ENCODE results near the gene TTF2.
"Not testable (repeated sequence)": the region's sequence is repeated elsewhere in the genome, so short reads cannot be mapped to it uniquely, and the experiment has no call there.

TTF2 gene

DNA sequence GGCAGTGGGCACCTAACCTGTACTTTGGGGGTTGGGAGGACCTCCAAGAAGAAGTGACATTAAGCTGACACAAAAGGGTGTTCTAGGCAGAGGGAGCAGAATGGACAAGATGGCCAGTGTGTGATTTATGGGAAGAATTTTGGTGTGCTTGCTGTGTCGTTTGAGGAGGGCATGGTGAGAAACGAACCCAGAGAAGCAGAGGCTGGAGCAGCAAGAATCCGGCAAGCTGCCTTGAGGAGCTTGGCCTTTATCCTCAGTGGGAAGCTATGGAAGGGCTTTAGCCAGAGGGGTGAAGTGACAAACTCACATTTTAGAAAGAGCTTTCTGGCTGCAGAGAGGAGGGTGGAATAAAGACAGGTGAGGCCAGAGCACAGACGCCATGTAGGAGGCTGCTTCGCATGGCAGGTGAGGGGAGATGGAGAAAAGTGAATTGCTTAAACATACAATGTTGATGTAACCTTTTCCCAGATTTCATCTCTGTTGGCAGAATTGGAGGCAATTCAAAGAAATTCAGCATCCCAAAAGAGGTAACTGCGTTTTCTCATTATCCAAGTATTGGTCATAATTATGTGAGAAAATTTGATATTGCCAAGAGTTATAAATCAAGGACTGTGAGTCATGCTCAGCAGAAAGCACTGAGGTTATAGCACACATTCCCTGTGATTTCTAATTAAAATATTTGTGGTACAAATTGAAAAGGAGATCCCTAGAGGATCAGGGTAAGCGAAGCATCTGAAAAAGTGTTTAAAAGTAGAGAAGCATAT is 34.9 kb downstream of the TTF2 start:
- DNase-seq, result no peak

DNA sequence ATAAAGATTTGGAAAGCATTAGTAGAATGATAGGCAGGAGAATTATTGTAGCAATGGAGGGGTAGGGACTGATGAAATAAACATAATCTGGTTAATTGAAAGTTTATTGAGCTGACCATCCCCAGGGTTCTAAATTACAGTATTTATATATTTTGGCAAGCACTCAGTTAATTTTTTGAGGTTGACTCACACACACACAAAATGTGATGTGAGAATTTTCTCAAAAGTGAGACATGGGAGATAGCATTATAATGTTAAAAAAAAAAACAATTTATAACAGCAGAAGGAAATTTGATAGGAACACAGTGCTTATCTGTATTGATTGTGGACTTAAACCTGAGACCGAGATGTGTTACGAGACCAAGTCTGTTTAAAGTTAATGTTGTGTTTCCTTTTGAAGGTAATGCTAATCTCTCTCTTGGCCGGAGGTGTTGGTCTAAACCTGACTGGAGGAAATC is 36.9 kb downstream of the TTF2 start:
- DNase-seq, result no peak

DNA sequence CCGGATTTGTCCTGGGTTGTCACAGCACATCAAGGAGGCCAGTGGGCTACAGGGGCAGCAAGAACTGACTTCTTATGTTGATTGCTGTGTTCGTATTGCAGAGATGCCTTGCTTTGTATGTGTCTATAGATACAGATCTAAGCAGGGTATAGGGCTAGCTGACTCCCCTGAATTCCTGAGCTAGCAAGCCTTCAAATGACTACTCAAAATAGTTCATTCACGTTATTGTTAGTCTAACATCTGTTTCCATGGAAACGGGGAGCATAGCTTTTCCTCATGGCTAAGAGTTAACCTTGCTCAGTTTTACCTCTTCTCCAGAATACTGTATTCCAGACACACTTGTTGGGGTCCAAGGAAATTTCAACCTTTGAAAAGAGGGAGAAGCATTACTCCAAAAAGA is 37.3 kb downstream of the TTF2 start:
- DNase-seq, result no peak

DNA sequence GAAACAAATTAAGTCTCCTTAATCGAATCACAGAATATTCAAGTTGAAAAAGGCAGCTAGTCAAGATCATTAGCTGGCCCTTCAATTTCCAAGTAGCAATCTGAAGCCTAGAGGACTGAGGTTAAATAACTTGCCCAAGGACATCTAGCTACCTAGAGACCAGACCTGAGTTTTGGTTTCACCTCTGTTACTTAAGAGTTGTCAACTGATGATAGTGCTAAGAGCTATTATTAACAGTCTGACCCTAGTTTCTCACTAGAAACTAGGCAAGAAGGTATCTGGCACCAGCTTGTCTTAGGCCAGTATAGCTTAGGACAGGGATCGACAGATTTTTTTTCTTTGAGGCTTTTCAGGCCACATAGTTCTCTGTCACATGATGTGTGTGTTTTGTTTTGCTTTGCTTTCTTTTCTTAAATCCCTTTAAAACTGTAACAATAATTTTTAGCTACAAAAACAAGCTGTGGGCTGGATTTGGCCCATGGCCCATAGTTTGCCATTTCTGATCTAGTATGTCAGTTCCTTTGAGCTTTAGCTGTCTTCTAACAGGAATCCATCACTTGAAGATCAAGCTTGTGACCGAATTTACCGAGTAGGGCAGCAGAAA is 38.3 kb downstream of the TTF2 start:
- no peak for DNase-seq

DNA sequence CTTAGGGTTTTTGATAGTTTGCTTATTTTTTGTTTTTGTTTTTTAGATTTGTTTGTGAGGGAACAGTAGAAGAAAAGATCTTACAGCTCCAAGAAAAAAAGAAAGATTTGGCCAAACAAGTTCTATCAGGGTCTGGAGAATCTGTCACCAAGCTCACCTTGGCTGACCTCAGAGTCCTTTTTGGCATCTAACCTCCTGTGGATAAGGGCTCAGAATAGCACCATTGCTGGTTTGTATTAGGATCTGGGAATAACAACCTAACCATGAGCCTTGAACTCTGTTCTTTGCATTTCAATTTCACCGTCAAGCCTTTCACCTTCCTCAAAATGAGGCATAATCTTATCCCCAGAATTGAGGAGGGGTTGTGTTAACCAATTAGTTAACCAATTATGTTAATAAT is 41.2 kb downstream of the TTF2 start:
- DNase-seq, result no peak

DNA sequence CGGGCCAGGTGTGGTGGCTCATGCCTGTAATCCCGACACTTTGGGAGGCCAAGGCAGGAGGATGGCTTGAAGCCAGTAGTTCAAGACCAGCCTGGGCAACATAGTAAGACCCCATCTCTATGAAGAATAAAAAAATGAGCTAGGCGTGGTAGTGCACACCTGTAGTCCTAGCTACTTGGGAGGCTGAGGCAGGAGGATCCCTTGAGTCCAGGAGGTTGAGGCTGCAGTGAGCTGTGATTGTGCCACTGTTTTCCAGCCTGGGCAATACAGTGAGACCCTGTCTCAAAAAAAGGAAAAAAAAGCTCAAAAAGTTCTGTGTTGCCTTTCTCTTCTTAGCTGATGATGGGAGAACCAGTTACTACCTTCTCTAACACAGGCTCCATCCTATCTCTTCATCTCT is 41.7 kb downstream of the TTF2 start:
- DNase-seq, result not testable (repeated sequence)

DNA sequence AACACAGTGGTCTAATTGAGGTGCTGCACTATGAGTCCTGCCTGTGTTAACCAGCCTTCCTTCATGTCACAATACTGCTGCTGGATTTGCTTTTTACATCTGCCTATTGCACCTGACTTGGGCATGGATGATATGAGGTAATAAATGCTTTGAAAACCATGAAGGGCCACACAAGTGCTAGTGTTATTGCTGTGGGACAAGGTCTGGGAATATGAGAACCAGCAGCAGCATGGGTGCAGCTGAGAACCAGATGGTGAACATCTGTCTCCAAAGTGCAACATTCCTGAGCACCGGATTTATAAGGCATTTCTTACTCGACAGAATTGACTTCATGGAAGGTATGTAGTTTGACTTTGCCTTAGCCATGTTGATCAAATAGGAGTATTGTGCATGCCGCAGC is 44.9 kb downstream of the TTF2 start:
- no peak for DNase-seq

DNA sequence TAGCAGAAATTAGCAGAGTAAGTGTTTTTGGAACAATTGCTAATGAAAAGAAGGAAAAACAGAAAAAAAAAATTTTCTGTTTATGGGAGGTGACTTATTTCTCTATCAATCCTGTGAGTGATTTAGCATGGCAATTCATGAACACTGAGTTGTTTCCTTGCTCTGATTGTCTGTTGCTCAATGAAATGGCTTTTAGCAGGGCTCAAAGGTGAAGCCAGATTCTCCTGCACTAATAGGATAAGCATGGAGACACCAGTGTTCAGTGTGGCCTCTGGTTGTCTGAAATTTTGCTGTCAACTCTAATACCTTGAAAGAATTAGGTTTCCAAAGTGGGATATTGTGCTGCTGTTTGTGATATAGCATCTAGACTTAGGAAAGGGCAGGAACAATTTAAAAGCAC is 45.6 kb downstream of the TTF2 start:
- DNase-seq, result no peak

DNA sequence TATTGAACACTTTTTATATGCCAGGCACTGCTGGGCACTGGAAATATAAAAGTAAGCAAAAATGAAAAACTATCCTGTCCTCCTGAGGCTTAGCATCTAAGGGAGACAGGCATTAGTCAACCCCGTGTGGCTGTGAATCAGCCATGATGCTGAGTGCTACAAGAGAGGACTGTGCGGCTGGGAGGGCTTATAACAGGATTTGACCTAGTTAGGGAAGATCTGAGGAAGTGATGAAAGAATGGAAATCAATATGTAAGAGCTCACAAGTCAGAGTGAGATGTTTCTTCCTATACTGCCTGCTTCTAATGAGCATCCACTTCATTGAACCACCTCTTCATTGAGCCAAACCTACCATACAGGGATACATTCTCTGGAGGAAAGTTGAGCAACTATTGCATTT is 46.4 kb downstream of the TTF2 start:
- no peak for DNase-seq

DNA sequence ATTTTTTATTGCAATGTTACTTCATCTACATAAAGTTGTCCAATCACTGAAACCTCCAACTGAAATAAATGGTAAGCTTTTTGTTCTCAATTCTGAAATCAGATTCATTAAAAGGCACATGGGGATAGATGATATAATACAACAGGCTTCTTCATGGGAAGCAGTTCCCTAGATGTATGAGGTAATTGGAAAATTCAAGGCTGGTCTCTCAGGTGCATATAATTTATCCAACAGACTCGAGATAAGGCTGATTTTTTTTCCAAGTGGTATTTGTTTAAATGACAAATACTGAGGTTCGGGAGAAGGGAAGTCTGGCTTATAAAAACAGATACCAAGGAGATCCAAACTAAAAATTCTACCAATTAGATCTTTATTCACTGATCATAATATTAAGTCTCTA is 47.2 kb downstream of the TTF2 start:
- no peak for DNase-seq

DNA sequence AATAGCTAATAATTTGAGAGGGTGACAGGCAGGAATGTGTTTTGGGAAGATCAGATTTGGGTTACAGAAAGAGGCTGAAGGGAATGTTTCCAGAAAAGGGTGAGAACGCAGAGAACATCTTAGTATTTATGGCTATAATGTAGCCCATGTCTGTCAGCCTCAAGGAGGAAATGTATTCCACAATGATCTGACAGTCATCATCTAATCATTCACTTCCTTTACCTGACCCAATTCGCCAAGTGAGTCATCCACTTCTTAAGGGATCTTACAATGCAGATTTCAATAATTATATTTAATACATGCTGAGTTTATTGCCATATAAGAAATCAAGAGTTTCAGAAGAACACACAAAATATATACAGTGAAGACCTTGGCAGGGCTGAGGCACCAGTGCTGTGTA is 50.6 kb downstream of the TTF2 start:
- no peak for DNase-seq

DNA sequence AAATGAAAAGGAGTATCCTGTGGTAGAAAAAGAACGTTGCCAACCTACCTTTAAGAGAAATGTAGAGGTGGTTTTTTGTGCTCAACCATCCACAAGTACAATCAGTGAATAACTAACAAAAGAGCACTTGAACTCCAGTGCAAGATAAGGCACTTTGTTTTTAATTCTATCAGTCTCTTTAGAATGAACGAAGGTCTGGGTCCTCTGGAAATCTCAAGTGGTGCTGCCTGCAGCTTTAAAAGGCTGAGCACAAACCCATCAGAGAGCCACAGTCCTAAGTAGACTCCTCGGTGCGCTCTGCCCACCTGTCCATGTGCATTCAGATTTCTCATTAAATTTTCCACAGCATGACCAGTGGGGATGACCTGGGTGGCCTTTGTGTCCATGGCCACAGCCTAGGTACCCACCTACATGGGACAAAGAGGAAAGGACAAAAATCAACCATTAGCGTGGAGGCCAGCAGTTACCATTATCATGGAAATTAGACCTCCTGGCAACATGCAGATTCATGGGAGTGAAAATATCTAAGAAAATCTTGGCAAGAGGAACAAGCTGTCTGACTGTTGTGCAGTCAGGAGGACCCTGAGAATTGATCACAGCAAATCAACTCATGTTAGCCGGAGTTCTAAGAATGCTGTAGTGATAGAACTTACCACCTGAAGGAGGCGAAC is 52.1 kb downstream of the TTF2 start:
- no peak for DNase-seq

DNA sequence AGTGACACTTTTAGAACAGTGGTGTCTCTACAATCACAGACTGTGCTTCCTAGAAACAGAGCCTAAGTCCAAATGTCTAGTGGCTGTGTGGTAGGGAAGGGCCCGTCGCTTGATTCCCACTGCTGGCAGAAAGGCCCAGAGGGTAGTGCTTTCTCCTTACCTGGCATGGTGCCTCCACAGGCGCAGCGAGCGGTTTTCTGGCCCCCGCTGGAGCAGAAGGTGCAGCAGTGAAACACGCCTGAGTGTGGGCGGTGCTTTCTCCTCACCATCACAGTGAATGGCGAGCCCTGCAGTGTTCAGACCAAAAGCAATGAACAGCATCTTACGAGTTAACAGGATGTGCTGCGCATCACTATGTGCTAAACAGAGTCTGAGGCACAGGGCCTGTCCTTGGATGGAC is 53.1 kb downstream of the TTF2 start:
- no peak for DNase-seq

DNA sequence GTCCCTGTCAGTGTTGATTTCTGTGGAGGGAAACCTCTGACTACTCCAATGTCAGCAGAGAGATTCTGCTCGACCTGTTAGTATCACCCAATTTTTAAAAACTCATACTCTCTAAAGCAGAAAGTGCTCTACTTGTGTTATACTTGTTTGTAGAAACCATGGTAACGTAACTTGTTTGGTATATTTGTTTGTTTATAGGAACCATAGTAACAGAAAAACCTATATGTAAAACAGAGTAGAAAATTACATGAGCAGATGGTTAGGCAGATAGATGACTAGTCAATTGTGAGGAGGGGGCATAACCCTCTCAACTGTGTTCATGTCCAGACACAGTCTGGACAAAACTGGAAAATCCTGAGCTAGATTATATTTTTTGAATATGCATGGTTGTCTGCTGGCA is 54.8 kb downstream of the TTF2 start:
- DNase-seq, result no peak

DNA sequence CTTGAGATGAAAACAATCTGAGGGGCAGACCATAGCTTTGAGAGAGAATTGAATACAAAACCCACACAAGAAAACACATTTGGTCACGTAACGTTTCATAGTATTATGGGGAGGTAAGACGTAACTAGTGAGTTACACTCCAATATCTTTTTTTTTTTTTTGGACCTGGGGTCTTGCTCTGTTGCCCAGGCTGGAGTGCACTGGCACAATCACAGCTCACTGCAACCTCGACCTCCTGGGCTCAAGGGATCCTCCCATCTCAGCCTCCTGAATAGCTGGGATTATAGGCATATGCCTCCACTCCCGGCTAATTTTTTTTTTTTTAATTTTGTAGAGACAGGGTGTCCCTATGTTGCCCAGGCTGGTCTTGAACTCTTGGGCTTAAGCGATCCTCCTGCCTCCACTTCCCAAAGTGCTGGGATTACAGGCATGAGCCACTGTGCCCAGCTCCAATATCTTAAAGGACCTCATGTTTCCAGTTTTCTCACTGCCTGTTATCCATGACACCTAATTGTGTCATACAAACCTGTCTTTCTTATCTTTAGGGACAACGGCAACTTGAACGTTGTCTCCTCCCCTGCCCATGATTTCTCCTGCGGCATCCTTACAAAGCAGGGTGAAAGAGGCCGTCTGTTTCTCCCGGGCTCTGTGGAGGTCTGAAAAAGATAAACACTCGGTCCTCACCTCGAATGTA is 56.1 kb downstream of the TTF2 start:
- no peak for DNase-seq

DNA sequence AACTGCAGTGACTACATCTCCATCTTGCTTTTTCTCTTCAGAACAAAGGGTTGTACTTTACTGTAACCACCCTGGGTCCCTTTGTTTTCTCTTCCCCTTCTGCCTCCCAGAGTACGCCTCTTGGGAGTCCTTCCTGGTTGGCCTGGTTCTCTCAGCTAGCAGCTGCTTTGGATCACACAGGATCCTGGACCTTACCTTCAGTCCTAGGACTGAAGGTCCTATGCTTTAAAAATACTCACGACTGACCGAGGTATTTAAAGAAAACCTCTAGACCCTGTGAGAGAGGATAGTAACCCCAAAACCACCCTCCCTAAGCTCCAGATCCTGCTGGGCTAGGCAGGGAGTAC is 56.6 kb downstream of the TTF2 start:
- no peak for DNase-seq

DNA sequence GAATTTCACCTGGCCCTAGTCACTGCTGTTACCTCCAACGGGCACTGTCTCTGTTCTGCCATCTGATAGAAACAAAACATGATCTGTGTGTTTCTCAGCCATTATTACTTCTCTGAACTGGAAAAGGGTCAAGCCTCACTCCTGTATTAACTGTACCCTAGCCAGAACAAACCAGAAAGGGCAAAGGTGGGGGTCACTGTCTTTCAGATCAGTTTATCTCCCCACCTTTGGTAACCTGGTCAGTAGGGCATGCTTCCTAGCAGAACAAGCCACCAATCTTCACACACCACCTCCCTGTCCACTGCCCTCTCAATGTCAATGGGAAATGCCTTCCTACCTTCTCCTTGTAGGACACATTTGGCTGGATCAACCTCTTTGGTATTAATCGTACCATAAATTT is 57.6 kb downstream of the TTF2 start:
- no peak for DNase-seq

DNA sequence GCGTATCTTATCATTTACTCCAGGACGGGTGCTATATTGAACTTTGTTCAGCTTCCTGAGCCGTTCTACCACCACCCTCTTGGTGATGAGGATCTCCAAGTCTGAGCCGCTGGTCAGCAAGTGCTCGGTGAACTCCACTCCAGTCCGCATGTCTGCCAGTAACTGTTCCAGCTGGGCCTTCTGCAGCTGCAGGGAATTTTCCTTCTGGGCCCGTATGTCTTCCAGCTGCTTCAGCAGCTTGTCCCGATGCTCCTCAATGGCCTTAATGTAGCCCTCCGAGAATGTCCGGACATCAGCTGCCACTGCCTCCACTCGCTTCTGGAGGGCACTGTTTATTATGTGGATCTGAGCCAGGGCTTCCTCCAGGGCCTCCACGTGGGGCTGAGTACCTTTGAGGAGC is 58.0 kb downstream of the TTF2 start:
- DNase-seq, result no peak

DNA sequence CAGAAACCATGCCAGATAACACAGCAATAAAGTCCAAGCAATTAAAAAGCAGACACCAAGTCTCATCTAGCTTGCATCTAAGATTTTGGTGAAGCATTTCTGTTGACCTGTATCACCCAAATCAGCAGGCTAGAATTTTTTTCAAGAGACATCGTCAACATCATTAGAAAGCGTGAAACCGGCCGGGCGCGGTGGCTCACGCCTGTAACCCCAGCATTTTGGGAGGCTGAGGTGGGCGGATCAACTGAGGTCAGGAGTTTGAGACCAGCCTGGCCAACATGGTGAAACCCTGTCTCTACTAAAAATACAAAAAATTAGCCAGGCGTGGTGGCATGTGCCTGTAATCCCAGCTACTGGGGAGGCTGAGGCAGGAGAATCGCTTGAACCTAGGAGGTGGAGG is 59.0 kb downstream of the TTF2 start:
- DNase-seq, result not testable (repeated sequence)

DNA sequence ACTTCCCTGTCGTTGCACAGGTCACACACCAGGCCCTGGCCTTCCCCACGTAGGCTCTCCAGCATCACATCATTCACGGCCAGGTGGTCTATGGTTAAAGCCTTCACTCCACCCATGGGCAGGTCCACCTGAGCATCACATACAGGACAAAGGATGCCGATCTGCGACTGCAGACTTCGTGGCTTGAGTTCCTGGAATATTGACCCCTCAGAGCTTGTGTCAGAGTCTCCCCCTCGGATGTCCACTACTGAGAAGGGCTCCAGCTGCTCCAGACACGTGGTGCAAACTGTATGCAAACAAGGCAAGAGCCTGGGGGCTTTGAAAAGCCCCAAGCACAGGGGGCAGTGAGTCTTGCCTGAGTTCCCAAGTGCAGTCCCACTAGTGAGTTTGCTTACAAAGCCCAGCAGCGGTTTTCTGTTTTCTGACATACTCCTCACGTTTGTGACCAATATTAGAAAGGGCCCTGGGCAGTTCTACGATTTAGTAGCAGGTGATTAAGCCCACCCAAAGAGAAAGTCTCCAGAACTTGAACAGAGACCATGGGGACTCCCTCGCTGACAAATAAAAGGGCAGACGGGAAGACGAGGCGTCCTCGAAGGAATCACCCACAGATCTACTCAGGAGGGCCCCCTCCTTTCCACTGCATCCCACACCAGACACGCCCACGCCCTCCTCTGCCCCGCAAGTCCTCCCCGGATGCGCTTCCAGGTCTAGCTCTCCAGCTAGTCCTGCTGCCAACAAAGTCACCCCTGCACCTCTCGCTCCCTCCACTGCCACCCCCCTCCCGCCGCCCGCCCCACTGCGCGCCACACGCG is 60.9 kb downstream of the TTF2 start:
- no peak for DNase-seq

DNA sequence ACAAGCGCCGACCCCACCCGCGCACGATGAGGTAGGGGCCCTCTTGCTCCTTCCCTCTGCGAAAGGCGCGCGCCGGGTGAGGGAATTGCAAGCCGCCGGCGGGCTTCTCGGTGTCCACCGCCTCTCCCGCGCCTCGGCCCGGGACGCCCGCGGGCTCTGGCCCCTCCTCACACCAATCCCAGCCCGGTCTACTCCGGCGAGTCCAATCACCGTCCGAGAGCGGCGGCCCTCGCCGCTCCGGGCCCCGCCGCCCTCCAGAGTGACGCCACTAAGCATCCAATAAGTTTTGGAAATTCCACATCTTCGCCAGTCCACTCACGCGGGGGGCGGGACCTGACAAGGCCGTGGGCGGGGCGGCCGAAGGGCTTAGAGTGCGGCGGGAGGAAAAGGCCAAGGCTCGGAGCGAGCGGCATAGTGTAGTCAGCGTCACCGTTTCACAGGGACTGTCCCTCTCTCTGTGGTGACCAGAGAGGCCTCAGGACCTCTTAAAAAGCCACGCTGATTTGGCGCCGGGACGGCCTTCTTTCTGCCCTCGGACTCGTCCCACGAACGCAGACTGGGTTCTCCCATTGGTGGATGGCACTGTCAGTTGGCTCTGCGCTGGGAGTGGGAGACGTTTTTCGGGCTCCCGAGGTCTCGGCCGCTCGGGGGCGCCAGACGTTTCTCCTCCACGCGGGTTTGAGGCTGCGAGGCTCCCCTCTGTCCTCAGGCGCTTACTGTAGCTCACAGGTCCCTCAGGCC is 61.6 kb downstream of the TTF2 start, which contains the start of gene TRIM45:
TSS of gene TRIM45 (minus strand) at position 161 of the 741 bp plus-strand sequence. CDS start 548 bp downstream, outside the sequence.
- DNase-seq, result peak; percentile 82

All from stimulated activated CD4-positive, alpha-beta T cell treated with anti-CD3 and anti-CD28 coated beads, Interleukin-4, amount 100 ng/mL, for 1 hour (primary cell).